ENCODE data around the gene PDHA1.

DNA sequence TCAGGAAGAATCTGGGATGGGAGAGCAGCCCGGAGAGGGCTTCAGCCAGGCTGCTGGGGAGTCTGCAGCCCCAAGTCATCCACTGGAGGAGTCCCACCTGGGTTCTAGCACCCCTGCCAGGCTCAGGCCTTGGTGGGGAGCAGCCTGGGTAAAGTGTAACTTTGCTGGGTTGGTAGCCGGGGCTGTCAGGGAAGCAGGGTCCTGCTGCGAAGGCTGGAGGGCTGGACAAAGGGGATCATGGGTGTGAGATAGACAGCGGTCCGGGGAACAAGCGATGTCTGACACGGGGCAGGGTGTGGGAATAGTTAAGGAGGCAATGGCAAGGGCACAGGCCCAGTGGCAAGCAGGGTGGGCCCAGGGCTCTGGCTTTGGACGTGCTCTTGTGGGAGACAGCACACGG is 37.6 kb downstream of the PDHA1 start:
- TF ChIP-seq POLR2A (IDR thresholded peaks at IDR 0.05) = no peak
- TF ChIP-seq CTCF (IDR thresholded peaks at IDR 0.05 in 8 of 11, conservative IDR thresholded peaks at IDR 0.05 in 3 of 11) = no peak
